ENCODE data around the gene SEMA4A.

Gene SEMA4A

DNA sequence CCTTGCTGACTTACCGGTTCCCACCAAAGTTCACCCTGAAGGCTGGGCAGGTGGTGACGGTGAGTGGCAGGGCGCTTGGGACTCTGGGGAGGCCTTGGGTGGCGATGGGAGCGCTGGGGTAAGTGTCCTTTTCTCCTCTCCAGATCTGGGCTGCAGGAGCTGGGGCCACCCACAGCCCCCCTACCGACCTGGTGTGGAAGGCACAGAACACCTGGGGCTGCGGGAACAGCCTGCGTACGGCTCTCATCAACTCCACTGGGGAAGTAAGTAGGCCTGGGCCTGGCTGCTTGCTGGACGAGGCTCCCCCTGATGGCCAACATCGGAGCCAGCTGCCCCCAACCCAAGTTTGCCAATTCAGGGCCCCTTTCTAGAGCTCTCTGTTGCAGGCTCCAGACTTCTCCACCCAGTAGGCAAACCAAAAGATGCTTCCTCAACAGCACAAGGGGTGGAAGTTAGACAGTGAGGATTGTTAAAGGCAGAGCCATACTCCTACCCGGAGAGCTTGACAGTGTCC lies 16.4 kb upstream of the SEMA4A start:
- FAIRE-seq, result no peak

DNA sequence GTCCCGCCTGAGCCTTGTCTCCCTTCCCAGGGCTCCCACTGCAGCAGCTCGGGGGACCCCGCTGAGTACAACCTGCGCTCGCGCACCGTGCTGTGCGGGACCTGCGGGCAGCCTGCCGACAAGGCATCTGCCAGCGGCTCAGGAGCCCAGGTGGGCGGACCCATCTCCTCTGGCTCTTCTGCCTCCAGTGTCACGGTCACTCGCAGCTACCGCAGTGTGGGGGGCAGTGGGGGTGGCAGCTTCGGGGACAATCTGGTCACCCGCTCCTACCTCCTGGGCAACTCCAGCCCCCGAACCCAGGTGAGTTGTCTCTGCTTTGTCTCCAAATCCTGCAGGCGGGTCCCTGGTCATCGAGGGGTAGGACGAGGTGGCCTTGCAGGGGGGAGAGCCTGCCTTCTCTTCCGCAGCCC lies 14.9 kb upstream of the SEMA4A start:
- no peak for FAIRE-seq

DNA sequence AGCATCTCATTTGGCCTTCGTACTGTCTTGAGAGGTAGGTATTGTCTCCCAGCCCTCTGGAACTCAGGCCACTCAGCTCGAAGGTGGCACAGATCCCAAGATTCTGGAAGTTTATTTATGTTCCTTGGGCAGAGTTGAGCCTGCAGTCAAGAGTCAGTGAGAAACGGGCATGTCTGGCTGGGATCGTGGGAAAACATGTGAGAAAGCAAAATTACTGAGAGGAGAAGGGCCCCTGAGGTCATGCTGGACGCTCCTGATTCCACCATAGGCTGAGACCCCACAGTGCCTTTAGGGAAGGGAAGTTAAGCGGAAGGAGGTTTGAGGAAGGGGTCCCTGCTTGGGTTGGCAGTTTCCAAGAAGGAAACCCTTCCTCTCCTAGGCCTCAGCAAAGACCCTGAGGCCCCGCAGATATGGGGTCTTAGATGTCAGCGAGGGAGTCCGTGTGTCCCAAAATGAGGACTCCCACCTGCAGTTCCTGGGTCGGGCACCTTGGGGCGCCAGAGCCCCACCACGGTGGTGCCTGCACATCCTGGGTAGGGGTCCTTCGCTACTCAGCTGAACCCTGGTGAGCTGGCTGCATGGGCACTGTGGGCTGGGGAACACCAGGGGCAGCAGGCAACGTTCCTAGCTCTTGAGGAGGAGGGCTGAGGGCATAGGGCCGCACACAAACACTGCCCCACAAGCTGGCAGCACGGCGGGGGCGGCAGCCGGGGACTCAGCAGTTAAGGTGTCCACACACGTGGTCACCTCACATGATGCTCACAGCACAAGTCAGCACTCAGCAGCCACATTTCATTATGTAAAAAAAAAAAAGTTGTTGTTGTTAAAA lies 12.3 kb upstream of the SEMA4A start:
- FAIRE-seq, result no peak

GRCh38 chr1:156143765-156144489 lies 9.5 kb upstream of the SEMA4A start:
- no peak for FAIRE-seq

GRCh38 chr1:156144742-156145141 lies 8.6 kb upstream of the SEMA4A start:
- no peak for FAIRE-seq

DNA sequence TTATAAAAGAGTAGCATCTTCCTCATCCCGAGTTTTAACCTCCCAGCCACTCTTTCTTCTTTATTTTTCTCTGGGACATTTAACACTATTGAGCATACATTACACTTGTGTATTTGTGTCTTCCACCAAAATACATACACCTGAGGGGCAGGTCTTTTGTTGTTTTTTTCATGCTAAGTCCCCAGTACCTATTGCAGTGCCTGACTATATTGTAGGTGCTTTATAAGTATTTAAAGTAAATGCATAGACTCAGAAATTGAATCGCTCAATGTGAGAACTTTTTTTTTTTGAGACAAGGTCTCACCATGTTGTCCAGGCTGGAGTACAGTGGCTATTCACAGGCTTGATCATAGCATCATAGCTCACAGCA lies 7.8 kb upstream of the SEMA4A start:
- FAIRE-seq, result no peak

GRCh38 chr1:156146020-156146768 lies 7.2 kb upstream of the SEMA4A start:
- FAIRE-seq, result peak; percentile 33

- no peak for FAIRE-seq
These were observed 6.5 kb upstream of the SEMA4A start for GRCh38 chr1:156146769-156147405.

DNA sequence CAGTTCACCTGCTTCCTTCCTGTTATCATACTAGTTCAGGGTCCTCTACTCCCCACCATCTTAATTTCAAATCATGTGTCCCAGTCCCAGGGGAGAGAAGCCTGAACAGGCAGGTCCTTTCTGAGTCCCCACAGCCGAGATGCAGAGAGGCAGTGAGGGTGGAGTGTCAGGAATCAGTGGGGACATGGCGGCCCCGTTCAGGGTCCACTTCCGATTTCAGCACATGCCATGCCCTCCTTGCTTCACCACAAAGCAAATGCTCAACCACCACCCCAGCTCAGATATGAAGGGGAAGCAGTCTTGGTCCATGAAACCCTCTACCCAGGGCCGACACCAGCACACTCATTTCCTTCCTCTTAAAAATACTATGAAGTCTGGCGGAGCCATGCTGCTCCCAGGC lies 5.2 kb upstream of the SEMA4A start:
- no peak for FAIRE-seq

DNA sequence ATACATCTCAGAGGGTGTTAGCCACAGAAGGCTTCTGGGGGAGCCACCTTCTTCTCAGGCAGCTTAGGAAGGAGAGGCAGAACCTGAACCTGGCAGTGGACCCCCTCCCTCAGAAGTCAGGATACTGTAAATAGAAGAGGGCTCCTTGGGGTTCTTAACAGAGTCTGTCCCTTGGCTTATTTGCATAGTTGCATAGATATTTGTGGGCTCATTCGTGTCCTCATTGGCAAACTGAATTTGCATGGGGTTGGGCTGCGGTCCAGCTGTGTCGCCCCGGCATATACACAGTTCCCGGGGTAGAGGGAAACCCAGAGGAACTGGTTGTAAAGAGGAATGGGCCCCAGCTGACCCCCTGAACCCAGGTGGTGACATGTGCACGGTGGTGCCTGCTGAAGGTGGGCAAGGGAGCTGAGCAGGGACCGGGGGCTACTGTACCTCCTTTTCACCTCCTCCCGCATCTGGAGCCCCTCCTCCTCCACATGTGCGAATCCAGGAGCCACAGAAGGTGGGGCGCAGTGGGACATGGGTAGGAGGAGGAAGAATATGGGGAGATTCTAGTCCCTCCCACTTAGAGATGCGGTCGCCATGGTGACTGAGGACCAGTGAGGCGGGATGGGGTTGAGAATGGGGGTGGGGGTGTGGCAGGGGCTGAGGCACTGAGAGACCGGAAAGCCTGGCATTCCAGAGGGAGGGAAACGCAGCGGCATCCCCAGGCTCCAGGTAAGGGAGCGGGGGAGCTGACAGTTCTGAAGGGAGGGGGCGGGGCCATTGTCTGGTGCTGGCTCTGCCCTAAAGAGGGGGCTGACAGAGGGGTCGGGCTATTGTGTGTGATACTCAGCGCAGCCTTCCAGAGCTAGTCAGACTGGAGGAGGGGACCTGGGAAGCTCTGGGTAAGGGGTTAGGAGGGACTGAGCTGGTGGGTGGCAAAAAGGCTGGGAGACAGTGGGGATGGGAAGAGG lies 3.7 kb upstream of the SEMA4A start:
- FAIRE-seq, result no peak

DNA sequence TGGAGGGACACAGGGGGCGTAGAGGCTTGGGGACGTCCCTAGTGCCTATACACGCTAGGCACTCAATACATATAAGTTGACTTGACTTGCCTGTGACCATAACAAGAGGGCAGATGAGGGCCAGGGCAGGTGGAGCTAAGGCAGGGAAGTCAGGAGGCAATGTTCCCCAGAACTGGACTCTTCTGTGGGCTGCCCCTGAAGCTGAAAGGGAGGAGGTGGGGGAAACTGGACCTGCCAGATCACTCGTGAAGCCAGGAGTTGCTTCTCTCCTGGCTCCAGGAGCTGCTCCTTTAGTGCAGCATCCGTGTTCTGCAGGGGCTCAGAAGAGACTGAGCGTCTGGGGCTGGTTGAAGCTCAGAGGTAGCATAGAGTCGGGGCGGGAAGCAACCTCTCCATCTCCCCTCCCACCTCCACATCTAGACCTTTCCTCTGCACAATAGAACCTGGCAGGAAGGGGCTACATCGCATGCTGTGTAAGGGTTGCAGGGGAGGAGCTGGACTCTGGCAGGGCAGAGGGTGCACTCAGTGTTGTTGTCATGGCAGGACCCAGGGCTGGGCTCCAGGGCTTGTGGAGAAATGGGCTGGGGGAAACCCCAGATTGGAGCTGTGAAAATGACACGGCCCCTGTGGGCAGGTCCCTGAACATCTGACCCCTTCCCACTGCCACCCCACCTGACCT lies 2.9 kb upstream of the SEMA4A start:
- no peak for FAIRE-seq

DNA sequence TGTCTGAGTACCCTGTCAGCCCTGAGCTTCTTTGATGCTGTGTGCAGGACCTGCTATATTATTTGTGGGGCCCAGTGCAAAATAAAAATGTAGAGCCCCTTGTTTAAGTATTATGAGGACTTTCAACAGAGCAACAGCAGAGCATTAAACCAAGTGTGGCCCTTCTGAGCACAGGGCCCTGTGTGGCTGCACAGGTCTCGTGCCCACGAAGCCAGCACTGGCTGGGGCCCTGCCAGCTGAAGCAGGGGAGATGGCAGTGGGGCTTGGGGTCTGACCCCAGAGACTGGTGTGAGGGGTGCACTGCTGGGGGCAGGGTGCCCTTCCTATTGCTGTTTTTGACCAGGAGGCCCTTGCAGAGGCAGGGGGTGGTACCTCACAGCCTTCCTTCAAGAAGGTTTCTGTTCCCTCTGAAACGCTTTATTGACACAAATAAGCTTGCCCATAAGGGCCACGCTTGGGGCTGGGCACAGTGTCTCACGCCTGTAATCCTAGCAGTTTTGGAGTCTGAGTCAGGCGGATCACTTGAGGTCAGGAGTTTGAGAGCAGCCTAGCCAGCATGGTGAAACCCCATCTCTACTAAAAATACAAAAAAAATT lies 2.2 kb upstream of the SEMA4A start:
- no peak for FAIRE-seq

DNA sequence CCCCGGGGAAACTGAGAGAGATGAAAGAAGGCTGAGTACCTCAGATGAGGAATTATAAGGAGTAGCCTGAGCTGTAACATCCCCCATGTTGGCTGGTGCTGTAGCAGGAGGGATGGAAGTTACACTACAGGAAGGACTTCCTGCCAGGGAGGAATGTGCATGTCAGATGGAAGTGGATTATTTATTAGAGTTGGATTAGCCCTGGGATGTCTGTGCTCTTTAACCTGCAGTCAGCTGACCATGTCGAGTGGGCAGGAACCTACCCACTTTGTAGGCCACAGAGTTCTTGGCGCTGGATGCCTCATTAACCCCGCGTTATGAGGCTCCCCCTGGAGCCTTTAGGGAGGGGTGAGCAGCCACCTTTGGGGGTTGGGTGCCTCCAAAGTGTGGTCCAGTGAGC lies 757 bp upstream of the SEMA4A start:
- no peak for FAIRE-seq

- no peak for FAIRE-seq
These were observed 948 bp downstream of the SEMA4A start for GRCh38 chr1:156154317-156154749.

DNA sequence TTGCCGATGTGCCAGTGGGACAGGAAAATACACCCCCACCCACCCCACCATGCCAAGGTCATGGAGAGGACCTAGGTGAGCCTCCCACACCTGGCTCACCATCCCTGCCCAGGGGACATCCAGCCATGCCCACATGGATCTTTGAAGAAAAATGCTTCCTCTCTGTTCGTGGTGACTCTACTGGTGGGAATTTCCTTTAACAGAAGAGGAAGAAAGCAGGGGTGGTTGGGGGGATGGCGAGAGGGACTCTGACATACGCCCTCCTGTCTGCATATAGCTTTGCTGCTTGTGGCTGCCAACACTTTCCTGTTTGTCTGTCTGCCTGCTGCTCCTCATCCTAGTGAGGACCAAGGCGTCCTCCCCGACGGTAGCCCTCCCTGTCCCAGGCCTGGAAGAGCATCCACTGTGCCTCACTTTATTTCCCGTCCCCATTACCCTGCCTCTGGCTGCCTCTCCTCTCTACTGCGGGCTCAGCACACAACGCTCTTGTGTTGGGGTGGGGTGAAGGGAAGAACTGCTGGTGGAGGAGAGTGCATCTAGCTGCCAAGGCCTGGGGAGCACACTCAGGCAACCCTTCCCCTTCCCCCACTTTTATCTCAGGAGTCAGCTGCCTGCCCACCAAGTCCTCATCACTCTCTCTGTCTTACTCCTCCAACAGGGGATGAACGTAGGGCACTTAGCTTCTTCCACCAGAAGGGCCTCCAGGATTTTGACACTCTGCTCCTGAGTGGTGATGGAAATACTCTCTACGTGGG lies 2.5 kb downstream of the SEMA4A start:
- no peak for FAIRE-seq

DNA sequence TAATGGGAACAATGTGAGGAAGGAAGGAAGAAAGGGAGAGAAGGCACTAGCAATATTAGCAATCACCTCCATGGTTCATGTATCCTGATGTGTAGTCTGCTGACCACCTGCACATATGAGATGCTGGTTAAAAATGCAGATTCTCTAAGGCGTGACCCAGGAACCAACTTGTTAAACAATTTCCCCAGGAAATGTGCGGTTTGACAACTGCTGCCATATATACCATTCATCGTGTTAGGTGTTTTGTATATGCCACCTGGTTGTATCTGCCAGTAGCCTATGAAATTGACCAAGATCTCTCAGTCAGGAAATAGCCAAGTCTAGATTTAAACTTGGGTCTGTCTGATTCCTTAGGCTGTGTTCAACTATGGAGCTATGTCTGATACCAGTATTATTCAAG lies 4.1 kb downstream of the SEMA4A start:
- FAIRE-seq, result no peak

DNA sequence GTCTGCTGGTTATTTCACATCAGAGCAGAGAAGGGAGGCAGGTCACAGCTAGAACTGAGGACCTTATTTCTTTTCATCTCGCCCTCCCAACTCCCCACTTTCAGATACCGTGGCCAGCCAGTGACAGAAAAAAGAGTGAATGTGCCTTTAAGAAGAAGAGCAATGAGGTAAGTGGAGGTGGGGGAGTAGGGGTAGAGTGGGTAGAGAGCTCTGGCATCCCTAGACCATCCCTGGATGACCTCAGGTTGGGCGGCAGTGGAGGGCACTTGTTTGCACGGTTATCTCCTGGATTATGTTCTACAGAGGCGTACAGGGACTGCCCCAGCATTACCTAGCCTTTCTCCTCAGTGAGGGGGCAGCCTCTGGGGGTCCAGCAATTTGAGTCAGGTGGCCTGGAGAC lies 4.6 kb downstream of the SEMA4A start:
- FAIRE-seq, result no peak

GRCh38 chr1:156160000-156160742 lies 6.8 kb downstream of the SEMA4A start:
- FAIRE-seq, result no peak

GRCh38 chr1:156160743-156161171 lies 7.4 kb downstream of the SEMA4A start:
- no peak for FAIRE-seq

Measured in endometrium (tissue), 2 donors.